ENCODE results near the gene PRSS3. TPM values are rescaled to one million over a fixed set of nuclear protein-coding genes. Genes with fewer than 3 reads are reported as not detected.
"Not testable (repeated sequence)": the region's sequence is repeated elsewhere in the genome, so short reads cannot be mapped to it uniquely, and the experiment has no call there.

Gene PRSS3
- polyA plus RNA-seq, 1 donor (not counting 4 experiments of a cell fraction or from before 2014, with no cell fraction given), result 9.1 TPM

- no peak overlapping the region for H3K4me2 ChIP-seq (ENCODE audit: control insufficient read depth, extremely low read depth, insufficient read depth, low read depth, low read length)
- dilution Hi-C loops (cut with MboI; ENCODE audit: extremely low pct_ligation_motif_present, low sequenced_read_pairs), result no loop called here
- H3K79me2 ChIP-seq (ENCODE audit: control insufficient read depth, insufficient read depth, low read length), result no peaks in the 10 kb centered on the region
- no peak for FAIRE-seq
- no peaks in the 10 kb centered on the region for H3K9me3 ChIP-seq (ENCODE audit: control insufficient read depth, low read depth, low read length)
- no peak overlapping the region for H3K4me3 ChIP-seq (ENCODE audit: control insufficient read depth in 2 of 3, extremely low read depth in 1 of 3, insufficient read depth in 2 of 3, low read depth in 1 of 3, low read length in 3 of 3)
- H3K9me1 ChIP-seq (ENCODE audit: control insufficient read depth, extremely low read depth, insufficient read depth, low read length), result no peaks in the 10 kb centered on the region
- no peak overlapping the region for H3K27ac ChIP-seq (ENCODE audit: control insufficient read depth, insufficient read depth, low read length)
- DNase-seq (ENCODE audit: low read depth, low spot score), result no peak
- TF ChIP-seq EZH2 (IDR thresholded peaks at IDR 0.05; ENCODE audit: low read length) (no peak), CTCF (optimal IDR thresholded peaks at IDR 0.05 in 1 of 3, IDR thresholded peaks at IDR 0.05 in 1 of 3, conservative IDR thresholded peaks at IDR 0.05 in 1 of 3; ENCODE audit: extremely low read depth in 1 of 3, insufficient read depth in 2 of 3, low read length in 3 of 3) (no peak)
- no peaks in the 10 kb centered on the region for H3K27me3 ChIP-seq (ENCODE audit: control insufficient read depth, extremely low read depth, insufficient read depth, low read length)
- H3K36me3 ChIP-seq (ENCODE audit: control insufficient read depth in 2 of 2, extremely low read depth in 1 of 2, insufficient read depth in 2 of 2, low read length in 2 of 2), result peaks cover 3 to 6% of the 10 kb centered on the region in 2 experiments
- no peak overlapping the region for H3K9ac ChIP-seq (ENCODE audit: control insufficient read depth, extremely low read depth, insufficient read depth, low read length)
- H2AFZ ChIP-seq (ENCODE audit: control insufficient read depth, low read length), result no peak overlapping the region
- H3K4me1 ChIP-seq (ENCODE audit: control insufficient read depth, extremely low read depth, insufficient read depth, low read length), result peaks cover 2% of the 10 kb centered on the region
- H4K20me1 ChIP-seq (ENCODE audit: control insufficient read depth, extremely low read depth, insufficient read depth, low read length), result no peaks in the 10 kb centered on the region
Measured at GRCh38 chr9:33799928-33800704, 4.8 kb downstream of the PRSS3 start.

- Histone ChIP-seq H3K9ac (ENCODE audit: control insufficient read depth, extremely low read depth, insufficient read depth, low read length) (no peak overlapping the region), H3K79me2 (ENCODE audit: control insufficient read depth, insufficient read depth, low read length) (no peaks in the 10 kb centered on the region), H3K9me1 (ENCODE audit: control insufficient read depth, extremely low read depth, insufficient read depth, low read length) (no peaks in the 10 kb centered on the region), H3K4me1 (ENCODE audit: control insufficient read depth, extremely low read depth, insufficient read depth, low read length) (no peaks in the 10 kb centered on the region), H3K27ac (ENCODE audit: control insufficient read depth, insufficient read depth, low read length) (no peak overlapping the region), H3K4me3 (ENCODE audit: control insufficient read depth in 2 of 3, extremely low read depth in 1 of 3, insufficient read depth in 2 of 3, low read depth in 1 of 3, low read length in 3 of 3) (no peak overlapping the region), H3K36me3 (ENCODE audit: control insufficient read depth in 2 of 2, extremely low read depth in 1 of 2, insufficient read depth in 2 of 2, low read length in 2 of 2) (peaks cover 3 to 6% of the 10 kb centered on the region in 2 experiments), H2AFZ (ENCODE audit: control insufficient read depth, low read length) (no peak overlapping the region), H3K9me3 (ENCODE audit: control insufficient read depth, low read depth, low read length) (no peaks in the 10 kb centered on the region), H4K20me1 (ENCODE audit: control insufficient read depth, extremely low read depth, insufficient read depth, low read length) (no peaks in the 10 kb centered on the region), H3K4me2 (ENCODE audit: control insufficient read depth, extremely low read depth, insufficient read depth, low read depth, low read length) (no peak overlapping the region), H3K27me3 (ENCODE audit: control insufficient read depth, extremely low read depth, insufficient read depth, low read length) (no peaks in the 10 kb centered on the region)
- TF ChIP-seq CTCF (optimal IDR thresholded peaks at IDR 0.05 in 1 of 3, IDR thresholded peaks at IDR 0.05 in 1 of 3, conservative IDR thresholded peaks at IDR 0.05 in 1 of 3; ENCODE audit: extremely low read depth in 1 of 3, insufficient read depth in 2 of 3, low read length in 3 of 3) (no peak), EZH2 (IDR thresholded peaks at IDR 0.05; ENCODE audit: low read length) (no peak)
- dilution Hi-C loops (cut with MboI; ENCODE audit: extremely low pct_ligation_motif_present, low sequenced_read_pairs), result no loop called here
- DNase-seq (ENCODE audit: low read depth, low spot score), result no peak
- no peak for FAIRE-seq
Measured at GRCh38 chr9:33800886-33801285, 5.5 kb downstream of the PRSS3 start.

GRCh38 chr9:33801943-33802500, 6.7 kb downstream of the PRSS3 start:
- H3K9me1 ChIP-seq (ENCODE audit: control insufficient read depth, extremely low read depth, insufficient read depth, low read length); H3K4me1 ChIP-seq (ENCODE audit: control insufficient read depth, extremely low read depth, insufficient read depth, low read length); DNase-seq (ENCODE audit: low read depth, low spot score); H3K27ac ChIP-seq (ENCODE audit: control insufficient read depth, insufficient read depth, low read length); H3K4me3 ChIP-seq (ENCODE audit: control insufficient read depth in 2 of 3, extremely low read depth in 1 of 3, insufficient read depth in 2 of 3, low read depth in 1 of 3, low read length in 3 of 3); dilution Hi-C loops (cut with MboI; ENCODE audit: extremely low pct_ligation_motif_present, low sequenced_read_pairs); H3K36me3 ChIP-seq (ENCODE audit: control insufficient read depth in 2 of 2, extremely low read depth in 1 of 2, insufficient read depth in 2 of 2, low read length in 2 of 2); H3K9ac ChIP-seq (ENCODE audit: control insufficient read depth, extremely low read depth, insufficient read depth, low read length); H3K79me2 ChIP-seq (ENCODE audit: control insufficient read depth, insufficient read depth, low read length); FAIRE-seq; H3K27me3 ChIP-seq (ENCODE audit: control insufficient read depth, extremely low read depth, insufficient read depth, low read length); H2AFZ ChIP-seq (ENCODE audit: control insufficient read depth, low read length); H4K20me1 ChIP-seq (ENCODE audit: control insufficient read depth, extremely low read depth, insufficient read depth, low read length); H3K9me3 ChIP-seq (ENCODE audit: control insufficient read depth, low read depth, low read length); H3K4me2 ChIP-seq (ENCODE audit: control insufficient read depth, extremely low read depth, insufficient read depth, low read depth, low read length): not testable (repeated sequence)
